GM18507 (cell line): ENCODE data around the gene SPOCK1.

Experiments used
- DNase-seq: peaks from one replicate; pipeline ENCODE4 v3.0.0; 2011; ENCODE audit warnings: low read depth; ENCODE audit not compliant: insufficient read length; ENCODE audit errors: extremely low spot score
- FAIRE-seq: peaks from 2 replicates; lab custom pipeline; 2011; peaks lifted over from hg19 to GRCh38; lab: Jason Lieb, UNC

The SPOCK1 gene

DNA sequence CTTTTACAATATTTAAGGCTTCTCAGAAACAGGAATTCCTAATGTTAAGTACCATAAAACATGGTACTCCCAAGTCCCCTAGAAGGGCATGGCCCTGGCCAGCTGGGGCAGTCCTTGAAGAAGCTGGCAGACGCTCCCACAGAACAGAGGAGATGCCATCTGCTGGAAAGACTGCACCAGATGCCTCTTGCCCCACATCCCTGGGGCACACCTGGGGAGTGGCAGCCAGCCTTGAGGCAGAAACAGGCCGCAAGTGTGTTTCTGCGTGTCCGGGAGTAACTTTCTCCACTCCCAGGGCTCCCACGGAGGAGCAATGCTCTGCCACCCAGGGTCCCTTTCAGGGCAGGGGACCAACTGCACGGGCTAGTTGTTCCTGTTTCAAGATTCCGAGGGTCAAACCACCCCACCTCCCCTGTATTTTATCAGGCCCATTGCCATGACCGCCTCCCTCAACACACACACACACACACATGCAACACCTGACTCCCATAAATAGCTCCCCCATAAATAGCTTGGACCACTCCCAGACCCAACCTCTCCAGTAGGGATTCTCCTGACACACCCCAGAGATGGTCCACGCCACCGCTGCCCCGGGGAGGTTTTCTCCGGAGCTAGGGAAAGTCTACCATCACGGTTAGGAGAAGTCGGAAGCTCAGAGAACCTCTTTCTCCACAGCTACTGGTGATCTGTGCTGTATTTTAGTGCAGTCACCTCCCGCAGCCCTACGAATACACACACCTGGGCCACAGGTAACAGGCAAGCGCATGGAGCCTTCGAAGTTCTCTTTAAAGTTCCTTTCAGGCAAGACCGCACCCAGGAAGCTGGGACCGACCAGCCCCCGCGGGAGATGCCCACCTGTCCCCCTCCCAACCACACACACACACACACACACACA is 1.5 kb downstream of the SPOCK1 start:
- DNase-seq, result no peak
- FAIRE-seq, result no peak

DNA sequence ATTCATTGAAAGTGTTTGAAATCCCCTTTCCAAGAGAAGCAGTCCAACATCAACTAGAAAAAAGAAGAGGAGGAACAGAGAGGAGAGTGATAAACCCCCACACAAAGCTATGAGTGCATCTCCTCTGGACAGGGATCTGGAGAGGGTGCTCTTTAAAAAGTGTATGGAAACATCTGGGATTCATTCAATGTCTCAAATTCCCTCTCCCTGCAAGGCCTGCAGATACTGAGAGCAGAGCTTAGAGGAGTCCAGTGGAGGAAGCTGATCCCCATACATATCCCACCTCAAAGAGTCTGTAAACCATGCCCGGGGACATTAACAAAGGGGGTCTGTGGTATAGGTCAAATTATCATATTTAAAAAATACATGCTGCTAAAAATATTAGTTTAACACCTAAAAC is 2.2 kb downstream of the SPOCK1 start:
- no peak for FAIRE-seq
- no peak for DNase-seq

DNA sequence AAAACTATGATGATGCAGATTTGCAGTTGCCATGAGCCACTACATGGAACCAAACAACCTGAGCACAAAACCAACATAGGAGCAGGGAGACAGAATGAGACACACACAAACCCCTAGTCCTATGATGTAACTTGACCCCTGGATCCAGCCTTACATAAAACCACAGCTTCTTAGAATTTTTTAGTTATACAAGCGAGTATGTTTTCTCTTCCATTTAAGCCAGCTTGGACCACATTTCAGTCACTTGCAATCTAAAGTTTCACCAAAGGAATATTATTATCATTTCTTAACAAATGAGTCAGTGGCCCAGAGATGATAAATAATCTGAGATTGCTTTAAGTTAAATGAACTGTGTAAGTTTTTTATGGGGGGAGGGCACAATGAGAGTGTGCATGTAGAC is 6.8 kb downstream of the SPOCK1 start:
- FAIRE-seq (no peak), DNase-seq (no peak)

DNA sequence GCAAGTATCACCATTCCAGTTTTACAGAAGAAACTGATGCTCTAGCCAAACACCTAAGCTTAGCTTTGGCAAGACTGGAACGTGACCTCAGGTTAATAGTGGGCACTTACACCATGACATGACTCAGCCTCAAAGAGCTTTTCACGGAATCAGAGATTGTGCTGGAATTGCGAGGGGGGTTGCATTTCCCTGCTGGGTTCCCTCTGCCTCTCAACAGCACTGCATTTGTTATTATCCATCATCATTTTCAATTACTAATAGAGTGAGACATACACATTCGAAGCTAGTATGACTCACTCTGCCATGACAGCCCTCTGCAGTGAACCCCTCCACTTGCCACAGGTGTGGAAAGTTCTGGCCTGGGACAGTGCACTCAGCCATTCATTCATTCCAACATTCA is 8.0 kb downstream of the SPOCK1 start:
- DNase-seq (no peak), FAIRE-seq (no peak)

DNA sequence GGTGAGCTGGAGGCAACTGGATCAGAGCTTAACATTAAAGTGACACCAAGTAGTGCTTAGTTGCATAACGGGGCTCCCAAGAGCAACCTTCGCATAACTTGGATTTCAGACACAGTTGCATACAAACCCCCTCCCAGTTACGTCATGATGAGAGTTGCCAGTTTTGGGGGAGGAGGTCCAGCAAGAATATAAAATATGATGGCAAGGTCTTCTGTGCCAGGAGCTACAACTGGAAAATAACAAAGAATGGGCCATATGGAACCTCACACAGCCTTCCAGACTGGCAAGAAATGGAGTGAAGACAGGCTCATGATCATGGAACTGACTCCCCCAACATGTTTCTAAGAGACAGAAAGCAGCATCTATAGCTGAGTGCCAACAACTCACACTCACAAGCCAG is 8.5 kb downstream of the SPOCK1 start:
- DNase-seq (no peak), FAIRE-seq (no peak)

DNA sequence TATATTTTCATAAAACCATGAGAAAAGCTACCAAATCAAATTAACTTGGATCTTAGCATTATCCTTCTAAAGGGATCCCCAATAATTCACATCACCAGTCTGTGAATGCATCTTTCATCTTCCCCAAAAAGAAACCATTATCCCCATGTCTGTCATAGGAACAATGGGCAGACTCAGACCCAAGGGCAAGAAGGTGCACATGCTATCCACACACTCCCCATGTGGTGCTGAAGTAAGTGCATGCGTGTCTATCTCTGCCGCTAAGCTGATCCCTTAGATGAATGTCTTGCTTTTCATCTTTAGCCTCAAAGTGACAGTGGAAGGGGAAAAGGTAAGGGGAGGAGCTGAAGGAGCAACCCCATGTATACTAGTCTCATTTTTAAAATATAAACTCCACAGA is 10.2 kb downstream of the SPOCK1 start:
- FAIRE-seq (no peak), DNase-seq (no peak)

DNA sequence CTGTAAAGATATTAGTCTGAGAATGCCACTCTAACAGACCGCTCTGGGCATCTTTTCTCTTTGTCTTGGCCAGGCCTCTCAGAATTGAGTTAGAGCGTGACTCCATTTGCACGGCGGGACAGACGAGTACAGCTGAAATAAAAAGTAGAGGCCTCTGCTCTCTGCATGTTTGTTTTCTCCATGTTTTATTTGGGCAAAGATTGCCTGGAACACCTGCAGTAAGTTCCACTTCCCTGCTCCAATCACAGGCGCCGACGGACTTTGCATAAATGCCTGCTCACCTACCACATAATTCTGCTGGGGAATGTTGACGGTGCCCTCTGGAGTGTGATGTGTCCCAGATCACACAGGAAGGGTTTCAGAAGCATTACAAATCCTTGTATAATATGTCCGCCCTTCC is 10.6 kb downstream of the SPOCK1 start:
- DNase-seq (no peak), FAIRE-seq (no peak)

DNA sequence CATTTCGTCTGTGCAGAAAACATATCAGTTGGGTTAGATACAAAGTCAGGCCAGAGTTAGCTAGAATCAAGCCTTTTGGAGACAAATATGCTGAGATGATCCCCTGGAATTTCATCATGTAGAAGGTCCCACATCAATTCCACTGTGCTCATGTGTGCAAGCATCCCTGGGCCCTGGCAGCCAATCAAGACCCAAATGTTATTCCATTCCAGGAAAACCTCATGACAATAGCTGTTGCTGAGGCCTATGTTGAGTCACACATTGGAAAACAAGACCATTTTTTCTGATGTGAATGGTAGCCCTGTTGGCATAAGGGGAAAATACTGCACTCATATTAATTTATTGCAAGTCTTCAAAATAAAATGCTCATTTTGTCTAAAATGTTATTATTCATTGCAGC is 11.5 kb downstream of the SPOCK1 start:
- no peak for FAIRE-seq

DNA sequence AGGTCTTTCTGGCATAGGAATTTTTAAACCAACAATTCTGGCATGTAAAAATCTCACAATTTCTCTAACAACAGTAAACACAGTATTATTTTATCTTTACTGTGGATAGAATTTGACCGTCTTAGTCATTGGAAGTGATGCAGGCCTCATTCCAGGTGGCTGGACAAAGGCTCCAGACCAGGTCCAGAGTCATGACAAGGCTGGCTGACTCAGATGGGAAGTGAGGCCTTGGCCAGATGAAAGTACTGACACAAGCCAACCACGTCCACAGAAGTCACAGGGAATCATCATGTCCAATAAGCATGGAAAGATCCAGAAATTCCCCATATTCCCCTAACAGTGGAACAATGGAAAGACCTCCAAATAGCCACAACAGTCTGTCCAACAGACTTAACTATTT is 12.4 kb downstream of the SPOCK1 start:
- no peak for DNase-seq
- no peak for FAIRE-seq

More for the DNA sequence above, 11.5 kb downstream of the SPOCK1 start:
- DNase-seq, result no peak

DNA sequence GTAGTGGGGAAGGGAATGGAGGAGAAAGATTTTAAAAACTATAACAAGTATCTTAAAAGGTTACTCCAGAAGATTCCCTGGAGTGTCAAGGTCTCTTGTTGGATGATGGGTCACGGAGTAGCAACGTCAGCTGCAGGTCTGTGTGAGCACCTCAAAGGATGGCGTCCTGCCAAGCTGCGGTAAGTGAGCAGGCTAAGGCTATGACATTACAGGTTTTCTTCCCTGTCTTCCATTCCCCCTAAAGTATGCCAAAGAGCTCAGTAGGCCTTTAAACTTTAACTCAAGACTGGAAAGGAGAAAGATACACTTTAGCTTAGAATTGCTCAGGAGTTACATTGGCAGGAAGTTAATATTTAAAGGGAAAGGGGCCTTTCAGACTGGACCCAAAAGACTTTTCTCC is 17.5 kb downstream of the SPOCK1 start:
- no peak for FAIRE-seq
- DNase-seq, result no peak

DNA sequence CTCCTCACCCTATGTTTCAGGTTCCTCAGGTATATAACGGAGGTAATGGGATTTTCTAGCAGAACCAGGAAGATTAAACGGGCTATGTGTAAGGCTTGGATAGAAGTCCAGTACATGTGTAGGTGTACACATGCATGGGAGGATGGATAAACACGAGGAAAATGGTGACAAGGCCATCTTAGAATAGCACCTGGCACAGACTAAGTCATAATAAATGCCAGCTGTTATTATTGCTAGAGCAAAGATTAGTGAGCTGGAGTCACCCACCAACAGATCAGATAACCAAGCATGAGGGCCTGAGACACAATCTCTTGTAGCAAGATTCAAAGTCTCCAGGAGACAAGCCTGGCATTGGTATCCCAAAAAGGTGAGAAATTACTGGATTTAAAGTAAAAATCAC is 21.1 kb downstream of the SPOCK1 start:
- no peak for FAIRE-seq

DNA sequence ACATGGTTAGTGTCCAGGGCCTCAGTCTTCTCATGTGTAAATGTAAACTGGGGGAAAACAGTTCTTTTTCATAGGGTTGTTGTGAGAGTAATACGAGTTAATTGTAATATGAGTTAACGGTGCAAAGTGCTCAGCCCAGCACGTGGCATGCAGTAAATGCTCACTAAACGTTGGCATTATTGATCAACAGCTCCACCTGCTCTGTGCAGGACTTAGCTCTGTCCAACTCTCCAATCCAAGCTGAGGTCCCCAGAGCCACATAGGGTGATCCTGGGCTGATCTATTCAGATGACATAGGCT is 28.3 kb downstream of the SPOCK1 start:
- no peak for DNase-seq
- FAIRE-seq, result no peak

More for the DNA sequence above, 21.1 kb downstream of the SPOCK1 start:
- no peak for DNase-seq

DNA sequence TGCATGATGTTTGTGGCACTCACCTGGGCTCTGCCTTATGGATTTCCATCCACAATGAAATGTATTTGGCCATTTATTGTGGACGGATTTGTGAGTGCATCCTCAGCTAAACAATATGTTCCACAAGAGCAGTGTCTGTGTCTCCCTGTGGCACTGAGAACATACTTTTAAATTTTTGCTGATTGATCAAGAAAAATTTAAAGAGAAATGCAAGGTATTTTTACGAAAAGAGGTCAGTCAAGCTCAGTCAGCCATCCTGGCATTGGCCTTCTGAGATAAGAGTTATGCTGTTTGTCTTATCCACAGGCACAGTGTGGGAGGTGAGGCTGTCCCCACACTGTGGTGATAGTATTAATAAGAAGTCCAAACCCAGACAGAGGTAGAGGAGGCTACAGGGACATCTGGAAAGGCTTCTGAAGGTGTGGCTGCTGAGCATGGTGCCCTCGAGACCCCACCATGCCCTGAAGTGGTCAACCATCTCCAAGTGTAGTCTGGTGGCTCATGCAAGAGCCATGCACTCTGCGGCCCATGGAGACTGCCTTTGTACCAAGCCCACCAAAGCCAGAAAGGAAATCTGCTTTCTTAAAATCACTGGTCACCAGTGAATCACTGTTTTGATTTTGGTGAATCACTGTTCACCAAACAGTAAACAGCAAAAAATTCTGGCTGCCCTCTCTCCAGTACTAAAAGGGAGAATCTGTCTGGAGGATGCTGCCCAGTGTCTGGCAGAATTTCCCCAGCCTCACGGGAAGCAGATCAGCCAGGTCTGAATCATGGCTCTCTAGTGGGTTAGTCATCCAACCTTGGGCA is 28.8 kb downstream of the SPOCK1 start:
- no peak for DNase-seq
- no peak for FAIRE-seq

DNA sequence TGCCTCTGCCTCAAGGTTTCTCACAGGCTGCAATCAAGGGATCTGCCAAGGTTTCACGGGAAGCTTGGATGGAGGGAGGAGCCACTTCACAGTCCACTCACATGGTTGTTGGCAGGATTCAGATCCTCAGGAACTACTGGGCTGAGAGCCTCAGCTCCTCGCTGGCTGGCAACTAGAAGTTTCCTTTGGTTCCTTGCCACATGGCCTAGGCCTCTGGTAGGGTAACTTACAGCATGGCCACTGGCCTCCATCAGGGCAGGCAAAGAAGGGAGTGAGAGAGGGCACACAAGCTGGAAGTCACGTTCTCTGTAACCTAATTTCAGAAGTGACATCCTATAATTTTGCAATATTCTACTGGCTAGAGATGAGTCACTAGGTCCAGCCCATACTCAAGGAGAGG is 32.2 kb downstream of the SPOCK1 start:
- FAIRE-seq (no peak), DNase-seq (no peak)

DNA sequence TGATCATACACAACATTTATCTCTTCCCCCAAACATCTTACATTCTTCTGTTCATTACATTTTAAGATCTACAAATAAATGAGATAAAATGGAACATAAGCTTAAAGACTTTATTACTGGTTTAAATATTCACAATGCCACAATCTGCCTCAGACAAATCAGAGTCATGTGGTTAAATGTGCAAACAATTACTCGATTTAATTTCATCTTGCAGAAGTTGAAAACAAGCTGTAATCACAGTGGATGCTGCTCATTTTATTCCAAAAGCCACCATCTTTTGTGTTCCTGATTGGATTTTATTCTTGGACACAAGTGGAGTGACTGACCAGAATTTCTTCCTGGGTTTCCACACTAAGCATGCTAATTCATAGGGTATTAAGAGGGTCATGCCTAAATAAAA is 33.2 kb downstream of the SPOCK1 start:
- FAIRE-seq (no peak), DNase-seq (no peak)

DNA sequence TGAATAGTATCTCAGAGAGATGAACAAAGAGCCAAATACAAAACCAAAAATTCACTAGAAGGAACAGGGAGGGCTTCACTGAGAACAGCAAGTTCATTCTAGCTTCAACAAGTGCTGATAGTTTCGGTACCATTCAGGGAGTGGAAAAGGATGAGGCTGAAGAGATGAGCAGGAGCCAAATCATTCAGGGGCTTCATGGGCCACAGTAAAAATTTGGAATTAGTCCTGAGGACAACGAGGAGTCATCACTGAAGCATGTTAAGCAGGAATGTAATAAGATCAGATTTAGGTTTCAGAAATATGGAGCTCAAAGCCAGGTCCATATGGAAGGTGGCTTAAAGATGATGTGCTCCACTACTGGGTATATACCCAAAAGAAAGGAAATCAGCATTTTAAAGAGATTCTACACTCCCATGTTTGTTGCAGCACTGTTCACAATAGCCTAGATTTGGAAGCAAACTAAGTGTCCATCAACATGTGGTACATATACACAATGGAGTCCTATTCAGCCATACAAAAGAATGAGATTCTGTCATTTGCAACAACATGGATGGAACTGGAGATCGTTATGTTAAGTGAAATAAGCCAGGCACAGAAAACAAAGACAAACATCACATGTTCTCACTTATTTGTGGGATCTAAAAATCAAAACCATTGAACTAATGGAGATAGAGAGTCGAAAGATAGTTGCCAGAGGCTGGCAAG is 36.2 kb downstream of the SPOCK1 start:
- no peak for FAIRE-seq

DNA sequence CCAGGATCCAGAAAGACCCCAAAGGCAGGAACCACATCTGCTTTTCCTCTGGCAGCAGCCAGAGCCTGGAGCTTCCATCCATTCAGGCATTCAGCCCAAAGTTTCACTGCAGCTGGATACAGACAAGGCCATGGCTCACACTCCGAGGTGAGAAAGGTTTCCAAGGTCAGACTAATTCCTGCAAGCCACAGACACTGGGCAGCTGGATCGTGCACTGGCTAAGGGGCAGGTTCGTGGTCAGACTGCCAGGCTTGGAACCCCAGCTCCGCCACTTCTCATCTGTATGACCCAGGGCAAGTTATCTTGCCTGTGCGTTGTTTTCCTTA is 36.9 kb downstream of the SPOCK1 start:
- FAIRE-seq (no peak), DNase-seq (no peak)

More for the DNA sequence above, 36.2 kb downstream of the SPOCK1 start:
- DNase-seq, result no peak

DNA sequence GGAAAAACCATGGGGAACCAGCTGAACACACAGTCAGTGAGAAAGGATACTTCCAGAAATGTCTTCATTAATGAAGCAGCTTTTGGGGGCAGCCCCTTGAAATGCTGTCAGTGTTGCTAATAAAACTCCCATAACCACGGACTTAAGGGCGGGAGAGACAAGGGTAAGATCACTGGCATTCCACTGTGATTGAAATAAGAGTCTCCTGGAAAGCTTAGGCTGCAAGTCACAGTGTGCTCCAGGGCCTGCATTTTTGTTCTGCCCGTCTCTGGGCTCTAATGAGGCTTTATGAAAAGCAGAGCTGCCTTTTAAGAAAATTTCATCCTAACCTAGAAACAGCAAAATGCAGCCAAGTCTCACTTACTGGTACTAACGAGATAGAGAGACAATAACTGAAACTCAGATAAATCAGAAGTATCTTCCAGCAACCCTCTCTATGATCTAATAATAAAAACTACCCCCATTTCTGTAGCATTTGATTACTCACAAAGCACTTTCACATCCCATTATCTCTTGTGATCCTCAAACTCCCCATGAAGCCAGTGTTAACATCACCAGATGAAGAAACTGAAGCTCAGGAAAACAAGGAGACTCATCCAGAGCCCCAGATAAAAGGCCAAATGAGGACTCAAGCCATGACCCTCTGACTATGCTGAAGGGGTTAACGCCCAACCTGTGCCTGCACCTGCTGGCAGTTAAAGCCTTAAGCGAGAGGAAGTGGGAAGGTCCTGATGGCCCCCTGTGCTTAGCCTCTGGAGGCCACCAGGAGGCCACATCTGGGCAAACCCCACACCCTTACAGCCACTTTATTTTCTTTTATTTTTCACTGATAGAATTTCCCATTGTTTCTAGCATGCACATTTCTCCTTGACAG is 37.5 kb downstream of the SPOCK1 start:
- no peak for DNase-seq

DNA sequence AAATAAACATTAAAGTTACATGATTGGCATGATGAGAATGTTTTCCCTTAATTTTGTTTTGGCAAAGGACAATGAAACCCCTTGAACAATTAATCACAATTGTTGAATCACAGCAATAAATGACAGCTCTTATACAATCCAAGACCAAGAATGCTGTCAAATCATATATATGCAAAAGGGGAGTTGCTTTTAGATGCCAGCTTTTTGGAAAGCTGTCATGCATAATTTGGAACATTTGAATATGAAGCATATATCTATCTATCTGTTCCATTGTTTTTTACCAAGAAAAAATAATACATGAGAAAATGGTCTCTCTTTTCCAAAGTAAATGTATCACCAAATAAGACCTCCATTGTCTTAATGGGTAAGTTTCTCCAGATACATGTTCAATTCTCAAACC is 44.5 kb downstream of the SPOCK1 start:
- FAIRE-seq (no peak), DNase-seq (no peak)

More for the DNA sequence above, 37.5 kb downstream of the SPOCK1 start:
- FAIRE-seq, result no peak
